HPDE6-E6E7 (cell line): Measurements from ENCODE around the gene CCDC121.

ENCODE experiments used
- DNase-seq: peaks from one replicate; pipeline ENCODE4 v3.0.0; 2011; ENCODE audit warnings: missing footprints; ENCODE audit errors: extremely low spot score

Gene CCDC121

GRCh38 chr2:27582129-27582694, 46.6 kb downstream of the CCDC121 start:
- DNase-seq = no peak

GRCh38 chr2:27581417-27582128, 47.2 kb downstream of the CCDC121 start:
- no peak for DNase-seq
